ENCODE data around the gene CHST6. TPM values are rescaled to one million over a fixed set of nuclear protein-coding genes. Genes with fewer than 3 reads are reported as not detected.

CHST6 gene
- total and polyA plus RNA-seq, 9 of the 15 experiments (the other 6 are each of a cell fraction or from before 2014, with no cell fraction given): 0.01 to 0.05 (median 0.02) TPM; not detected in 6

- no peak for TF ChIP-seq CHD7 (IDR thresholded peaks at IDR 0.05; ENCODE audit: low read depth, low read length)
- TF ChIP-seq RERE (CRISPR knock-in tag; IDR thresholded peaks at IDR 0.05; ENCODE audit: borderline replicate concordance): no peak
These were observed 30.9 kb downstream of the CHST6 start, which contains the start of gene TMEM170A (continued) for GRCh38 chr16:75464122-75464918.

Data from K562 (cell line).